HG02870 (cell line): ENCODE data around the gene MUL1.

Experiments
- ATAC-seq: cut with Tn5 transposase; IDR thresholded peaks from one replicate; pipeline ENCODE4 v1.9.1; 2021; ENCODE audit warnings: mild to moderate bottlenecking, moderate library complexity; ENCODE audit not compliant: unreplicated experiment

MUL1 gene, protein sequence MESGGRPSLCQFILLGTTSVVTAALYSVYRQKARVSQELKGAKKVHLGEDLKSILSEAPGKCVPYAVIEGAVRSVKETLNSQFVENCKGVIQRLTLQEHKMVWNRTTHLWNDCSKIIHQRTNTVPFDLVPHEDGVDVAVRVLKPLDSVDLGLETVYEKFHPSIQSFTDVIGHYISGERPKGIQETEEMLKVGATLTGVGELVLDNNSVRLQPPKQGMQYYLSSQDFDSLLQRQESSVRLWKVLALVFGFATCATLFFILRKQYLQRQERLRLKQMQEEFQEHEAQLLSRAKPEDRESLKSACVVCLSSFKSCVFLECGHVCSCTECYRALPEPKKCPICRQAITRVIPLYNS

DNA sequence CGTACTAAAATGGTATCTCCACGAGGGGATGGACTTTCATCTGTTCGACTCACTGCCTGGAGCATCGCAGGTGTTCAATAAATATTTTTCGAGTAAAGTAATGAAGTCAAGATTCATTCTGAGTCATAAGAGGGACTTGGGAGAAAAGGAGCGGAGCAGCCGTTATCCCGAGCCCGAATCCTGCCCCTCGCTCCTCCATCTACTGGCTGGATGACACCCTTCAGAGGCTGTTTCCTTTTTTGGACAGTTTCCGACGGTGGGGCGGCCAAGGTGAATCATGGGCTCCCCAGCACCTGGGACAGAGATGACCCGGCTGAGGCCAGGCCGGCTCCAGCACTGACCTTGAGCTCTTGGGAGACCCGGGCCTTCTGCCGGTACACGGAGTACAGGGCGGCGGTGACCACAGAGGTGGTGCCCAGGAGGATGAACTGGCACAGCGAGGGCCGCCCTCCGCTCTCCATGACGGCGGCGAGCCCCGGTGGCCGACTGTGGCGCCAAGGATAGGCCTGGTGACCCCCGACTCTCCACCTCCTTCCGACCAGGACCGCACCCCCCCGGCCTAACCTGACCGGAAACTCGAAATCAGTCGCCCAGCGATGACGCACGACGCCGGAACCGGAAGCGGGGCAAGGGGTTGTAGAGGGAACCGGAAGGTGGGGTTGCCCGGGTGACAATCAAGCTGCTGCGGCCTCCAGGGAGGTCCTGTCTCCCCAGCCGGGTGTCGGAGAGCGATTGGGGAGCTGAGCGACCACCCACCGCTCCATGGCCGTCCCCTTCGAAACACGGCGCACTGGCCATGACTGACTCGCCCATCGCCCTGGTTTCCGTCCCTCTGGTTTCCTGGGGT lies at the start of gene MUL1:
MUL1 (minus strand) TSS at position 588 of the 847 bp plus-strand sequence; CDS start at position 461, 127 bp downstream.
- ATAC-seq: peak; percentile 89

DNA sequence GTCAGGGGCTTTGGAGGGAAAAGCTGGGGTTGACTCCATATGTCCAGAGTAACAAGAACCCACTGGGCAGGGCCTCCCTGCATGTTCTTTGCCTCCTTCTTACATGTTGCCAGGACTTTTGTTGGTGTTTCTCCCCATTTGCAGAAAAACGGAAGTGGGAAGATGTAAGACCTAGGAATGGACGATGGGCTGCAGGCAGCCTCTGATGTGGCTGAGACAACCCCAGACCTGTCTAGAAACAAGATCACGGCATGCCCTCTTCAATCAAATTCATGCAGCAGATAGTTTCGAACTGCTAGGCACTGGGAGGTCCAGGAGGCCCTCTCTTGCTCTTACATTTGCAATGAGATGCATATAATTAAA lies 47.8 kb upstream of the MUL1 start:
- no peak for ATAC-seq

DNA sequence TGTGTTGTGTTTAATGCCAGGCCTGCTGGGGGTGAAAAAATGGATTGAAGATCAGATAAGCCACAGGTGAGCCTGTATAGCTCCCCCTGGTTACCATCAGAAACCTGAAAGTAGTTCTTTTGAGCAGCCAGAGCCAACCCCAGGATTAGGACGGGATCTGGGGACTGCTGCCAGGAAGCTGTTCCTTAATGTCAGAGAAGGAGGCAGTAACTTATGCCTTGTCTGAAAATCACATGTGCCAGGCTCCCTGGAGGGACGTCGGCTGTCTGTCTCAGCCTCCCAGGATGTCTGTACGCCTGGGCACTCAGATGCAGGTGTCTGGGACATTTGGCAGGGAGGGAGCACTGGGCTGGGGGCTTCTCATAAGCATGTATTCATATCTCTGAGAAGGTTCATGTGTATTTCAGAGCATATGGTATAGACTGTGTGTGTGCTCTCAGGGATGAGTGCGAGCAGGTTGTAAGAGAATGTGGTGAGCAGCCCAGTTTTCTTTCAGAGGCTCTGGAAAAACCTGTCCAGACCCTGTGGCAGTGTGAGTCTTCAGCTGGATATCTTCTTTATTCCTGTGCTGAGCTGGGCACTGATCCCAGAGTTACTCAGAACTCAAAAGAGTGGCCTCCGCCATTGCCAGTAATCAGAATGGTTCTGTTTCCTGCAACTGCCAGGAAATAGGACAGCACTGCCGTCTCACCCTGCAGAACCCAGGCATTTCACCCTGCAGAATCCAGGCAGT lies 47.2 kb upstream of the MUL1 start:
- ATAC-seq: no peak

DNA sequence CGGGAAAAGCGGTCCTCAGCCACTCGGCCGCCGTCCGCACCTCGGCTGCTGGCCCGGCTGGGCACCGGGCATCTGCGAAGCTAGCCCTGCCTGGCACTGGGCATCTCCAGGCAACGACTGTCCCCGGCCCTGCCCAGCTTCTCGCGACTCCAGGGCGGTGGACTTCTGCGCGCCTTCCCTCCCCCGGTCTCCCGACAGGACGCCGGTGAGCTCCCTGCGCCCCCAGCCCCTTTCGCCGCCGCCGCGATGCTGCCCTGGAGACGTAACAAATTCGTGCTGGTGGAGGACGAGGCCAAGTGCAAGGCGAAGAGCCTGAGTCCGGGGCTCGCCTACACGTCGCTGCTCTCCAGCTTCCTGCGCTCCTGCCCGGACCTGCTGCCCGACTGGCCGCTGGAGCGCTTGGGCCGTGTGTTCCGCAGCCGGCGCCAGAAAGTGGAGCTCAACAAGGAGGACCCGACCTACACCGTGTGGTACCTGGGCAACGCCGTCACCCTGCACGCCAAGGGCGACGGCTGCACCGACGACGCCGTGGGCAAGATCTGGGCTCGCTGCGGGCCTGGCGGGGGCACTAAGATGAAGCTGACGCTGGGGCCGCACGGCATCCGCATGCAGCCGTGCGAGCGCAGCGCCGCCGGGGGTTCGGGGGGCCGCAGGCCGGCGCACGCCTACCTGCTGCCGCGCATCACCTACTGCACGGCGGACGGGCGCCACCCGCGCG lies 44.9 kb upstream of the MUL1 start:
- ATAC-seq: no peak

DNA sequence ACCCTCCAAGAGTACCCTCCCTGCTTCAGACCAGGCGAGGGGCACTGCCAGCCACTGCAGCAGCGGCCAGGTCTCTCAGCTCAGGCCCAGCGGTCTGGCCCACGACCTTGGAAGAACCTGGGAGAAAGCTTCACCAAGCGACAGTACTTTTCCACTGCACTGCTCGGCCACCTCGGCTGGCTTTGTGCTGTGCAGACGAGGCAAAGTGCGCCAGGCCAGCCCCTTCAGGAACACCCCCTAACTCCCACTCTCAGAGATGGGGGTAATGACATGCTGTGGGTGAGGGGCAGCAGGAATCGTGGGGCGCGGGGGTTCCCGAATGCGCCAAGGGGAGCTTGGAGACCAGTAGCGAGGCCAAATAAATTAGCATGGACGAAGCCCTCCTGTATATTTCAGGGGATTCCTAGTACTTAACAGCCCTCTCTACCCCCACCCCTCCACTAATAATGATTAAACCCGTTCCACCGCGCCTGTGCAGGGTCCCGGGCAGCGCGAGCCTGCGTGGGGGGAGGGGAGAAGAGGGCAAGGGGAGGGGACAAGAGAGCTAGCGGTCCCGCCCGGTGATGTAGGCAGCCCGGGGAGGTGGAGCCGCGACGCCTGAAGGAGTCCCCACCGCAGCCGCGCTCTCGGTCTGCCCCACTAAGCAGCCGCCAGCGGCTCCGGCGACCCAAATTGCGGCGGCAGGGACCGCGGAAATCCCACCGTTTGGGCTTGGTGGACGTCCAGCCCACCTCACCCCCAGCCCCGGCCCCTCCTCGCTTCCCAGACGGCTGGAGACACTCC lies 44.2 kb upstream of the MUL1 start, which contains the start of gene FAM43B:
FAM43B (plus strand) TSS at position 629 of the 783 bp plus-strand sequence. CDS start 401 bp downstream, outside the sequence.
- ATAC-seq: no peak

DNA sequence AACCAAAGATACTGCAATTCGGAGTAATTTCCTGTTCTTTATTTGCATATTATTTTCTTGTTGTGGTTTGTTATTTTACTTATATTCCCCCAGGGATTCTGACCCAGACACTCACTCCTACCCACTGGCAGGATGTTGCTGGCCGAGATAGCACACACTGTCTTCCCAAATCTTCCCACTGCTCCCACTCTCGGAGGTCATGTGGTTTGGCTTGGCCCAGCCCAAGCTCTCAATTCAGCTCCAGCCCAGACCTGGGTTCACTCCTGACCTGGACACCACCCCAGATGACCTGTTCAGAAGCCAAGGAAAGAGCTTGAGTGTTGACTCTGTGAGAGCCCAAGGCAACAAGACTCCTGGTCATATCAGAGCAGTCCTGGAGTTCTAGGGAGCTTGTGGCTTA lies 43.2 kb upstream of the MUL1 start:
- ATAC-seq: no peak

DNA sequence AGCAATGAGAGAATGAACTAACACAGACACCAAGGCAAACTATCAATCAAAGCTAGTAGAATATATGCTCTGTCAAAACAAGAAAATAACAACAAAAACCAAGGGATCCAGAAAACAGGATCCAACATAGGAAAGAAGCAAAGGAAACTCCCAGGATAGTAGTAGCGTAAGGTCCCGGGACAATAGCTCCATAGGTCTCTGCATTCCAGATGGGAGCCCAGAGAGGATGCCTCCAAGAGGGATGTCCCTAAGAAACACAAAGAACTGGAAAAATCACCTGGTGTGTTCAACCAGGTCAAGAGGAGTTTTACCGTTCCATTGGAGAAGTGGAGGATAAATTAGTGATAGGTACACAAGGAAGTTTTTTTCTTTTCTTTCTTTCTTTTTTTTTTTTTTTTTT lies 38.7 kb upstream of the MUL1 start:
- ATAC-seq: no peak

DNA sequence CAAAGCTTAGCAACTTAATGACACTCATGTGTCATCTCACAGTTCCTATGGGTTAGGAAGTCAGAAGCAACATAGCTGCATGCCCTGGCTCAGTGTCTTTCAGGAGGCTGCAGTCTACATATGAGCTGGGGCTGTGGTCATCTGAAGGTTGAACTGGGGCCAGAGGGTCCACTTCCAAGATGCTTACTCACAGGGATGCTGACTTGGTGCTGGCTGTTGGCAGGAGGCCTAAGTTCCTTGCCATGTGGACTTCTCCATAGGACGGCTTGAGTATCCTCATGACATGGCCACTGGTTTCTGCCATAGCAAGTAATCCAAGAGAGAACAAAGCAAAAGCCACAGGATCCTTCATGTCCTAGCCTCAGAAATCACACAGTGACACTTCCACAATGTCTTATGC lies 32.3 kb upstream of the MUL1 start:
- ATAC-seq: no peak

DNA sequence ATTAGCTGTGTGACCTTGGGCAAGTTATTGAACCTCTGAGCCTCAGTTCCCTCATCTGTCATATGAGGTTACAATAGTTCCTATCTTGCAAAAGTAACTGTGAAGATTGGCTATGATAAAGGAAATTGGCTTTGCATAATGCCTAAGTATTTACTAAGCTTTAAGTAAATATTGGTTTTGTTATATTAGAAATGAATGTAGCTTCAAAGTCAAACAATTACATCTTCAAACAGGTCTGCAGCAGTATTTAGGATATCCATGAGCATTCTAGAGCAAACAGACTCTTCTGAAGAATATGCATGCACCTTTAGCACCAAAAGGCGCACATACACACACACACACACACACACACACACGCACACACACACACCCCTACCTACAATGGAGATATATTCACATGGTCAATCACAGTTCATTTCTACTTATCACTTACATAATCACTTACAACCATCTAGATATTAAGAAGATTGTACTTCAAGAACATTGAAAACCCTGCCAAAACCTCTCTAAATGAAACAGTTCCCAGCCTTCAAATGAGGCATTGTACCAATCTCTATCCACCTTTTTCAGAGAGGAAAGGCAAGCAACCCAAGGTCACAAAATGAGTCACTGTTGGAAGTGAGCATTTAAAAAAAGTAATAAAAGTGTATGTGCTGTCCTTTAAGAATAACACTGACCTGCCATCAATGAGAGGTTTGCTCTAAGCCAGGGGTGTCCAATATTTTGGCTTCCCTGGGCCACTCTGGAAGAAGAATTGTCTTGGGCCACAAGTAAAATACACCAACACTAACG lies 31.0 kb upstream of the MUL1 start:
- no peak for ATAC-seq

DNA sequence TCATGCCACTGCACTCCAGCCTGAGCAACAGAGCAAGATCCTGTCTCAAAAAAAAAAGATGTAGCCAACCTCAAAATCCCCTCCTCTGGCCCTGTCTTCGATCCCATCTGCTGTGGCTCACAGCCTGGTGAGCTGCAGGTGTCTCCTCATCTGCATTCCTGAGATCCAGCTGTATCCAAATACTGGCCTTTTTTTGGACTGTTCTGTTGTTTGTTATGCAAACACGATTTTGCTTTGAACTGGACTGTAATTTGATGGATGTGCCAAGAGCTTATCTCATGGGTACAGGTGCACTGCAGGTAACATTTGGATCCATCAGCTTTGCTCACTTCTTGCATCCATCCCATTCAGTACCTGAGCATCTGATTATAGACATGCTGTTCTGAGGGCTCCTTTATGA lies 30.3 kb upstream of the MUL1 start:
- no peak for ATAC-seq

DNA sequence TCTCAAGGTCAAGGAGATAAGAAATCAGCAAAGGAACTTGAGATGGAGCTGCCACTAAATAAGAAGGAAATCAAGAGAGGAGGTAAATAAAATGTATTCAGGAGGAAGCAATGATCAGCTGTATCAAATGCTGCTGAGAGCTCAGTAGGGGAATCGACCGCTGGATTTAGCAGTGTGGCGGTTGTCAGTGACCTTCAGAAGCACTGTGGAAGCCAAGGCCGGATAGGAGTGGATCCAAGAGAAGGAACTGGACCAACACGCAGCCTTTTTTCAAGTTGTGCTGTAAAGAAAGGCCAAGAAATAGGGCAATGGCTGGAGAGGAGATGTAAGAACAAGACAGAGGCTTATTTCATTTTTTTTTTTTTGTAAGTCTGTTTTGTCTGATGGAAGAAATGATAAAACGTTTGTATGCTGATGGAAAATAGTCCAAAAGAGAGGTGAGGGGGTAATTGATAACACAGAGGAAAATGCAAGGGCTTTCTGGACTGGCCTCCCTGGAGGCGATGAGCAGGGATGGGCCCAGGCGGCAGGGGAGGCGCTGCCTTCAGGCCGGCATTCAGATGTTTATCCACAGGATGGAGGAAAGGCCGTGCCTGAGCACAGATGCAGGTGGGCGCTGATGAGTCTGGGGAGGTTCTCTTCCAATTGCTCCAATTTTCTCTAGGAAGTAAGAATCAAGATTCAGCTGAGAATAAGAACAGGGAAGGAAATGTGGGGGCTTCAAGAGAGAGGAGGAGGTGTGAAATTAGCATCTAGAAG lies 26.9 kb upstream of the MUL1 start:
- no peak for ATAC-seq

DNA sequence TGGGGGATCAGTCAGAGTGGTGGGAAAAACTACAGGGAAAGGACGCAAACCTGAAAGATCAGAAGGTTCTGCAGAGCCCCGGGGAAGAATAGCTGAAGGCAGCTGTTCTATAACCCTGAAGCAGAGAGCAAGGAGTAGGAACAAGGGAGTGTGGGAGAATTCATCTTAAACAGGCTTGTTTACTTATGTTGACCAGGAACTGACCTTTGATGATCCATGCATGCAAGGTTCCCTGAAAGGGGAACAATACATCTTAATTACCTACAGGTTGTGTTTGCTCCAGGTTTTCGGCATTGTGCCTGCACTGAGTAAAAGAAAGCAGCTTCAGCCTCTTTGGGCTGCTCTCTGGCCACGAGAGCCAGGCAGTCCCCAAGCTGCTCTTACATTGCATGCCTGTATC lies 25.7 kb upstream of the MUL1 start:
- no peak for ATAC-seq

DNA sequence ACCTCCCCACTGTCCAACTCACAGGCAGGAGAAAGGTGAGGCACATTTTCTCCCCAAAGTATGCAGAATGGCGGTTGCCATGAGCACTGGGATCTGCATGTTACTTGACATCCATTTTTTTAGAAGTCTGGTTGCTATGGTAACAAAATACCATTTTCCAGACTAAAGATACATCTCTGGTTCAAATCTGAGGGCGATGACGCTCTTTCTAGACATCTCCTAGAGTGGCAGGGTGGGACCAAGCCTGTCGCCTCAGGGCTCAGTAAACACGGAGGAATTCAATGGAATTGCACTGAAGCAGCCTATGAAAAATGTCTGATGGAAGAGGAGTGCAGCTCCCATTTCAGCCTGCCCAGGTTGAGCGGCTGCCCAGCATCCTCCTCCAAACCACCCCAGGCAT lies 22.9 kb upstream of the MUL1 start:
- no peak for ATAC-seq

DNA sequence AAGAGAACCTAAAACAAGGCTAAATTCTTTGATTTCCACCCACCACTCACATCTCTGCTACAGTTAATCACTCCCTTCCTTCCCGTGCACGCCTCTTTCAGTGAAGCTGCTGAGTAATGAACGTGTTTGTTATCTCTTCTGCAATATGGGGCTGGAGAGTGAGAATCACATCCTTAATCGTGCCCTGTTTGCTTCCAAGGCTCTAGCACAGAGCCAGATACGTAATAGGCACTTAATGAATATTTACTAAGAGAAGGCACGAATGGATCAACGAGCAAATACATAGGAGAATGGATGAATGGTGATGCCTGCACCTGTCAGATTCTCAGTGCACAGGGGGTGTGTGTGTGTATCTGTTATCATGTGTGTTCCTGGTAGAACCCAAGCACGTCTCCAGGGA lies 22.4 kb upstream of the MUL1 start:
- ATAC-seq: no peak

DNA sequence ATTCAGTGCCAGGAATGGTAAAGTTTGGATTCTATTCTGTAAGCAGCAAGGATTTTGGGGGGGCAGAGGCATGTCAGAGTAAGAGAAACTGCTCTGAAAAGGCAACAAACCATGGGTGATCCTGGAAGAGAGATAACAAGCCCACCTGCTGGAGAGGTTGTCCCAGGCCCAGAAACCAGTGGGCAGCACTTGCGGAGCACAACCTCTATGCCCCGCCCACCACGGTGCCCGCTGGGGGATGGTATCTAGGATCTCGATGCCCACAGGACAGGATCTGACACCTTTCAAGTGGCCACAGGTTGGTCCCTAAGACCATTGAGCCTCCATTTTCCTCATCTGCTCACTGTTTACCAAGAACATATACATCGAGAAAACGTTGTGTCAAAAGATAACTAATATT lies 20.3 kb upstream of the MUL1 start:
- ATAC-seq: no peak

DNA sequence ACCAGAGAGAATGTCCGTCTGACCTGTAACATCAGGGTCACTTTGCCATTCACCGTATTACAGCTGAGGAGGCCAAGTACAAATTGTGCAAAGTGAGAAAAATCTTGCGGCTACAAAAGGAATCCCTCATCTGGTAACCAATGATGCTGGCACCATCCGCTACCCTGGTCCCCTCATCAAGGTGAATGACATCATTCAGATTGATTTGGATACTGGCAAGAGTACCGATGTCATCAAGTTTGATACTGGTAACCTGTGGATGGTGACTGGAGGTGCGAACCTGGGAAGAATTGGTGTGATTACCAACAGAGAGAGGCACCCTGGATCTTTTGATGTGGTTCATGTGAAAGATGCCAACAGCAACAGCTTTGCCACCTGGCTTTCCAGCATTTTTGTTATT lies 18.3 kb upstream of the MUL1 start:
- ATAC-seq: no peak

DNA sequence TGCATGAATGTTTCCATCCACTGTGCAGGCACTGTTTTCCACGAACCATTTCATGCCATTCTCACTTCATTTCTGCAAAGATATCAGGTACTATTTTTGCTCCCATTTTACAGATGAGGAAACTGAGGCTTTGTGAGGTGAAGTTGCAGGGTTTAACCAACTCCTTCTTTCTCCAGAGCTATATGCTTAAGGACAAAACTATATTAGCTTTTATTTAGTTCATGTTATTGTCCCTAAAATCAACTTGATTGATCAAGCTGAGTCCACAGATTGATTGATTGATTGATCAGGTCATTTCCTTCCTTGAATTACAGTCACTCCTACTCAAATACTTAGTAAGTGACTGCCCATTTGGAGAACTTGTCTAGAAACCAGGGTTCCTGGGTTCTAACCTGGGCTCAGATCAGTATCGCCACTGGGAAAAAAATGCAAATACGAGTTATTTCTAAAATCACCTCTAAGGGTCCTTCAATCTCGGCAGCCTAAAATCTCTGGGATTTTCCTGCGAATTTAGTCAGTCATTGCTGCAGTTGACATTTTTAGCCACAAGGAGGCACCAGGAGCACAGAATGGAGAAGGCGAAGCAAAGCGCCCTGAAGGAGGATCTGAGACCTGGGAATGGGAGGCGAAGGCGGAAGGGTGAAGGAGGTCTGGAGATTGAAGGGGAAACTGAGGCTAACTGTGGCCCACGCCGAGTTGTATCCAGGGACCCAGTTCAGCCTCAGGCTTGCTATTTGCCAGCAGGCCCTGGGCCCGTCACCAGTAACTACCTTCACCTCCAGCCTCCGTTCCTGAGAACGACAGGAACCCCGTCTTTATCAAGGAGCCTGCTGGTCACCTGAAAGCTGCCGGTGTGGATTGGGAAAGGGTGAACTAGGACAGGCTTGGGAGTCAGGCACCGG lies 14.3 kb upstream of the MUL1 start:
- ATAC-seq: no peak
